Endothelial cell of umbilical vein (primary cell): ENCODE data around the gene LKAAEAR1. TPM values are rescaled to one million over a fixed set of nuclear protein-coding genes. Genes with fewer than 3 reads are reported as not detected.

ENCODE experiments used
- BruUV-seq: library from RNA; stranded (reverse); fragments of 400-500 nt; replicated peaks from 2 replicates; lab custom pipeline; 2021; lab: Mats Ljungman, UMichigan
- CTCF ChIA-PET: fragments of 300-600, 350-600 bp; sonication (Branson Sonifier 250); formaldehyde crosslinking; loops from one replicate; lab custom pipeline; 2021; ENCODE audit warnings: antibody characterized with exemption, inconsistent platforms; lab: Charles Lee
- POLR2A ChIA-PET: fragments of 300-600, 350-600 bp; sonication (Branson Sonifier 250); formaldehyde crosslinking; loops from one replicate; lab custom pipeline; 2021; ENCODE audit warnings: antibody characterized with exemption, inconsistent platforms; lab: Charles Lee
- DNase-seq: peaks from one replicate; pipeline ENCODE4 v3.0.0-alpha.2; 2011; ENCODE audit warnings: low read depth, low spot score
- FAIRE-seq: peaks from 2 replicates; lab custom pipeline; 2011; peaks lifted over from hg19 to GRCh38; lab: Jason Lieb, UNC
- H2AFZ ChIP-seq: 2 replicates; pipeline ENCODE4 v1.6.0; 2012; ENCODE audit warnings: low read depth, low read length, control low read depth, inconsistent platforms
- H3K27ac ChIP-seq: 2 replicates; pipeline ENCODE4 v1.5.1; 2011; ENCODE audit warnings: low read depth, mild to moderate bottlenecking, control low read depth, low read length, moderate library complexity; ENCODE audit not compliant: insufficient read depth
- H3K27me3 ChIP-seq, 2 experiments: 2 replicates each; pipeline versions ENCODE4 v1.6.0 to v1.6.1; 2011; ENCODE audit warnings: low read length in 2 of 2, mixed read lengths in 1 of 2; ENCODE audit not compliant: control insufficient read depth in 2 of 2, insufficient read depth in 2 of 2
- H3K36me3 ChIP-seq, 2 experiments: 2 replicates in 1 of 2; 3 replicates in 1 of 2; pipeline ENCODE4 v1.5.1; 2011; ENCODE audit warnings: low read length in 2 of 2, mild to moderate bottlenecking in 1 of 2, moderate library complexity in 1 of 2; ENCODE audit not compliant: control insufficient read depth in 2 of 2, insufficient read depth in 2 of 2; ENCODE audit errors: extremely low read depth in 1 of 2
- H3K4me1 ChIP-seq: 3 replicates; pipeline ENCODE4 v1.5.1; 2011; ENCODE audit warnings: mild to moderate bottlenecking, low read length; ENCODE audit not compliant: control insufficient read depth, insufficient read depth; ENCODE audit errors: extremely low read depth
- H3K4me2 ChIP-seq: 2 replicates; pipeline ENCODE4 v1.6.1; 2011; ENCODE audit warnings: low read length, control low read depth, mixed read lengths; ENCODE audit not compliant: insufficient read depth
- H3K4me3 ChIP-seq, 3 experiments: fragments of 200-600 bp in 1 of 3; sonication (generic), shearing (Covaris generic) in 1 of 3; replicated peaks in 1 of 3; 2 replicates each; pipeline ENCODE4 v1.5.1; 2011 to 2016; ENCODE audit warnings: control low read depth in 3 of 3, low read length in 3 of 3, mild to moderate bottlenecking in 2 of 3, inconsistent platforms in 1 of 3, low read depth in 1 of 3, moderate library complexity in 1 of 3; ENCODE audit not compliant: insufficient read depth in 1 of 3
- H3K79me2 ChIP-seq: 2 replicates; pipeline ENCODE4 v1.6.0; 2012; ENCODE audit warnings: low read length, inconsistent platforms; ENCODE audit not compliant: control insufficient read depth, insufficient read depth
- H3K9ac ChIP-seq: replicated peaks from 2 replicates; pipeline ENCODE3; 2011; ENCODE audit warnings: low read length, control low read depth; ENCODE audit not compliant: insufficient read depth; ENCODE audit errors: extremely low read depth
- H3K9me1 ChIP-seq: replicated peaks from 3 replicates; pipeline ENCODE4 v1.6.0; 2011; ENCODE audit warnings: mild to moderate bottlenecking, low read length; ENCODE audit not compliant: control insufficient read depth, insufficient read depth; ENCODE audit errors: extremely low read depth
- H3K9me3 ChIP-seq: replicated peaks from 2 replicates; pipeline ENCODE4 v1.5.1; 2012; ENCODE audit warnings: low read length, inconsistent platforms; ENCODE audit not compliant: control insufficient read depth, insufficient read depth
- H4K20me1 ChIP-seq: replicated peaks from 2 replicates; pipeline ENCODE3; 2011; ENCODE audit warnings: mild to moderate bottlenecking, low read length; ENCODE audit not compliant: control insufficient read depth, insufficient read depth; ENCODE audit errors: extremely low read depth
- CTCF ChIP-seq, 2 donors: IDR thresholded peaks; 1 replicate in 1 of 2; 2 replicates in 1 of 2; pipeline ENCODE4 v1.5.1; 2011; ENCODE audit warnings: low read length in 2 of 2, mild to moderate bottlenecking in 2 of 2, moderate library complexity in 2 of 2, control low read depth in 1 of 2, inconsistent platforms in 1 of 2, low read depth in 1 of 2; ENCODE audit not compliant: insufficient read depth in 1 of 2; ENCODE audit errors: extremely low read depth in 1 of 2
- EZH2 ChIP-seq: IDR thresholded peaks from 2 replicates; pipeline ENCODE4 v1.6.1; 2012; ENCODE audit warnings: borderline replicate concordance, low read depth, mild to moderate bottlenecking, moderate library complexity, low read length, inconsistent platforms; ENCODE audit not compliant: severe bottlenecking
- FOS ChIP-seq: IDR thresholded peaks from 2 replicates; pipeline ENCODE4 v1.6.1; 2011; ENCODE audit warnings: mild to moderate bottlenecking, low read length, moderate library complexity, borderline replicate concordance; ENCODE audit not compliant: insufficient read depth
- GATA2 ChIP-seq: IDR thresholded peaks from 2 replicates; pipeline ENCODE4 v1.7.0; 2011; ENCODE audit warnings: low read depth, mild to moderate bottlenecking, moderate library complexity, mixed read lengths, low read length; ENCODE audit not compliant: insufficient read length, insufficient read depth
- JUN ChIP-seq: IDR thresholded peaks from 2 replicates; pipeline ENCODE4 v1.6.1; 2011; ENCODE audit warnings: borderline replicate concordance, low read depth; ENCODE audit not compliant: insufficient read length, insufficient read depth
- MAX ChIP-seq: IDR thresholded peaks from 2 replicates; pipeline ENCODE4 v1.6.1; 2011; ENCODE audit not compliant: insufficient read depth, insufficient read length
- MYC ChIP-seq: IDR thresholded peaks from one replicate; pipeline ENCODE4 v1.6.1; 2011; ENCODE audit warnings: mild to moderate bottlenecking, low read depth, low read length
- POLR2A ChIP-seq: IDR thresholded peaks from 2 replicates; pipeline ENCODE4 v1.6.1; 2012; ENCODE audit warnings: low read depth, mild to moderate bottlenecking, control low read depth, low read length
- POLR2AphosphoS5 ChIP-seq: IDR thresholded peaks from 2 replicates; pipeline ENCODE4 v1.6.1; 2012; ENCODE audit warnings: low read depth, mild to moderate bottlenecking, control low read depth, low read length, moderate library complexity; ENCODE audit not compliant: insufficient read depth
- dilution Hi-C: fragments of 300-500 bp; cut with MboI; formaldehyde crosslinking; loops from one replicate; pipeline ENCODE4 v1.15.0; 2019; ENCODE audit warnings: low sequenced_read_pairs; ENCODE audit not compliant: extremely low pct_ligation_motif_present
- intact Hi-C: fragments of 100-400 bp; cut with micrococcal nuclease; formaldehyde crosslinking; loops from one replicate; pipeline ENCODE4 v1.10.0; 2022
- polyA plus RNA-seq, 4 experiments: library from polyadenylated mRNA; depleted of rRNA in 3 of 4; stranded (reverse) in 3 of 4; unstranded in 1 of 4; fragments of >200 nt; gene quantifications; 2 replicates each; pipeline versions ENCODE4 v1.2.1 to v1.2.3, GENCODE V29; 2011 to 2012; ENCODE audit warnings: missing spikeins in 1 of 4
- total RNA-seq: library from RNA; stranded (reverse); gene quantifications from 2 replicates; pipeline ENCODE4 v1.2.3, GENCODE V29; 2021

The LKAAEAR1 gene
- total and polyA plus RNA-seq, 2 donors (not counting 3 experiments of a cell fraction or from before 2014, with no cell fraction given) = 0.29 TPM; not detected in 1

- Histone ChIP-seq H3K9me1 (no peaks in the 10 kb centered on the region), H3K9me3 (no peaks in the 10 kb centered on the region), H3K4me1 (no peaks in the 10 kb centered on the region), H3K4me2 (no peak overlapping the region), H3K36me3 (no peaks in the 10 kb centered on the region), H3K79me2 (no peaks in the 10 kb centered on the region), H2AFZ (no peak overlapping the region), H3K27ac (no peak overlapping the region), H3K27me3 (peaks cover 2 to 4% of the 10 kb centered on the region in 2 experiments), H3K9ac (no peak overlapping the region), H3K4me3 (no peak overlapping the region), H4K20me1 (no peaks in the 10 kb centered on the region)
- no peak for FAIRE-seq
- no peak for DNase-seq
- ChIA-PET CTCF (interaction anchor here (0.6 to 8.0 kb wide), 3 partner anchors 32 to 78 kb away, joined by 3 to 66 read pairs (median 6); partner anchors contain the start of gene LKAAEAR1), POLR2A (no interaction called here)
- no TSS peak for BruUV-seq
- intact Hi-C loops = no loop called here
- dilution Hi-C loops = no loop called here
- no peak for TF ChIP-seq MYC
- no peak for TF ChIP-seq JUN
- no peak for TF ChIP-seq EZH2
- TF ChIP-seq POLR2A = no peak
- no peak for TF ChIP-seq CTCF (IDR thresholded peaks at IDR 0.05; ENCODE audit: extremely low read depth in 1 of 2, insufficient read depth in 1 of 2, low read depth in 1 of 2, low read length in 2 of 2)
- no peak for TF ChIP-seq FOS
- no peak for TF ChIP-seq POLR2AphosphoS5
- no peak for TF ChIP-seq GATA2
- no peak for TF ChIP-seq MAX
Observed at GRCh38 chr20:64116541-64117431, 32.6 kb upstream of the LKAAEAR1 start.
